GM19467 (cell line): Measurements from ENCODE around the gene MADD.

Experiments
- ATAC-seq: cut with Tn5 transposase; IDR thresholded peaks from one replicate; pipeline ENCODE4 v1.9.1; 2021; ENCODE audit warnings: mild to moderate bottlenecking, moderate library complexity; ENCODE audit not compliant: unreplicated experiment

MADD gene

DNA sequence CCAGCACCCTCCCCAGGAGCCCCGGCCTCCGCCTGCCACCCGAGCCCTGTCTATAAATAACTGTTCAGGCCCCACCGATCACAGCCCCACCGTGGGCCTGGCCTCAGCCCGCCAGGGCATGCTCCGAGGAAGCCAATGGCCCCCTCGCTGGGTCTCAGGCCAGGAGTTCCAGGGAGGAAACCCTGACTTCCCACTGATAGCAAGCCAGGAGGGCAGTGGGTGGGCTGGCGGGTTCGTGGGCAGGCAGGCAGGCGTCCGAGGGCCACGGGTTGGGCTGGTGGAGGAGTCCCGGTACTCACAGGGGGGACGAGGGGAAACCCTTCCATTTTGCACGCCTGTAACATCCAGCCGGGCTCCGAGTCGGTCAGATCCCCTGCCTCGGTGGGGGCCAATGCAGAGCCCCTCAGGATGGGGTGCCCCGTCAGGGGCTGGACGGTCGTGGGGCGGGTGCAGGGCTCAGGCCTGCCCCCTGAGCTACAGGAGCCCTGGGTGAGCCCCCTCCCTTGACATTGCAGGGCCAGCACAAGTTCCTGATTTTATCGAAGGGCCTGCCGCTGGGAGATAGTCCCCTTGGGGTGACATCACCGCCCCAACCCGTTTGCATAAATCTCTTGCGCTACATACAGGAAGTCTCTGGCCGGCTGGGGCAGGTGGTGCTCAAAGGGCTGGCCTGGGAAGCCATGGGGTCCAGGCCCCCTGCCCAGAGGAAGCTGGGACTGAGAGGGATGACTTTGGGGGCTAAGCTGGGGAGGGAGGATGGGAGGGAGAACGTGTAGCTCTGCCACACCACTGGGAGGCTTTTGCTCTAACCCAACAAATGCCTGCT lies 108.3 kb downstream of the MADD start, which contains the start of gene SPI1:
TSS of gene SPI1 (minus strand) at position 538 of the 826 bp plus-strand sequence. CDS start at position 344, 194 bp downstream.
- peak; percentile 65 for ATAC-seq

- peak; percentile 1 for ATAC-seq
Observed at GRCh38 chr11:47378836-47379170, 108.9 kb downstream of the MADD start.

DNA sequence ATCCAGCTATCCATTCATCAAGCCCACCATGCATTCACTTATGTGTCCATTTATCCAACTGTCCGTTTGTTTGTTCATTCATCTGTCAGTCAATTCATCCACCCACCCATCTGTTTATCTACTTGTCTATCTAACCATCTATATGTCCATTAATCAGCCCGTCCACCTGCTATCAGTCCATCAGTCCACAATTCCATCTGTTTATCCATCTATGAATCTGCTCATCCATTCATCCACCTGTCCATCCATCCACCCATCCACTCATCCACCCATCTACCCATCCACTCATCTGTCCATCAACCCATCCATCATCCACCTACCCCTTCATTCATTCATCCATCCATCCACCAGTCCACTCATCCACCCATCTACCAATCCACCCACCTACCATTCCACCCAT lies 109.4 kb downstream of the MADD start:
- ATAC-seq = no peak
